ENCODE data around the gene TNRC6C.

GRCh38 chr17:77974396-77974795, 15.9 kb downstream of the TNRC6C start:
- TF ChIP-seq POLR2A (IDR thresholded peaks at IDR 0.05) (no peak), CTCF (IDR thresholded peaks at IDR 0.05) (no peak)
